Adrenal gland (tissue), 12 donors: Measurements from ENCODE around the gene CAMTA1. TPM values are rescaled to one million over a fixed set of nuclear protein-coding genes. Genes with fewer than 3 reads are reported as not detected.

Experiments
- DNase-seq, 7 donors: peaks; one replicate each; pipeline ENCODE4 v3.0.0-alpha.2; 2019 to 2020
- H3K27ac ChIP-seq, 5 donors: fragments of 200-600 bp; sonication (generic) in 4 of 5; 1 replicate in 3 of 5; 2 replicates in 2 of 5; pipeline versions ENCODE4 v1.5.1 to v1.8.0; 2016 to 2020; ENCODE audit warnings: mild to moderate bottlenecking in 1 of 5
- H3K27me3 ChIP-seq: fragments of 200-600 bp; 2 replicates; pipeline ENCODE4 v1.8.0; 2021
- H3K36me3 ChIP-seq, 2 donors: fragments of 200-600 bp; replicated peaks in 1 of 2; 1 replicate in 1 of 2; 2 replicates in 1 of 2; pipeline versions ENCODE4 v1.5.1 to v1.8.0; 2018 to 2022
- H3K4me1 ChIP-seq, 2 donors: fragments of 200-600 bp; replicated peaks in 1 of 2; 1 replicate in 1 of 2; 2 replicates in 1 of 2; pipeline versions ENCODE4 v1.5.1 to v1.8.0; 2018 to 2021
- H3K4me3 ChIP-seq, 4 donors: fragments of 200-600 bp; sonication (generic) in 3 of 4; one replicate each; pipeline ENCODE4 v1.5.1; 2016 to 2018
- H3K9me3 ChIP-seq, 3 donors: fragments of 200-600 bp; sonication (generic) in 1 of 3; replicated peaks in 1 of 3; 1 replicate in 2 of 3; 2 replicates in 1 of 3; pipeline versions ENCODE4 v1.5.1 to v1.8.0; 2016 to 2021
- POLR2A ChIP-seq, 2 donors: fragments of 450-650 bp; IDR thresholded peaks; one replicate each; pipeline ENCODE4 v1.6.1; 2017; ENCODE audit warnings: antibody characterized with exemption in 2 of 2, mild to moderate bottlenecking in 2 of 2, moderate library complexity in 1 of 2
- WGBS, 4 donors: extraction: QIAGEN DNeasy Blood & Tissue Kit in 2 of 4; methylation state at CpG; one replicate each; pipeline versions ENCODE4 v1.1.5 to v1.1.7; 2013 to 2017; 5-methylcytosine and 5-hydroxymethylcytosine counted together
- intact Hi-C, 2 donors: fragments of 100-400 bp; cut with DNase I; formaldehyde crosslinking; loops; one replicate each; pipeline versions ENCODE4 v1.14.1 to v1.15.0; 2022 to 2023
- polyA plus RNA-seq, 3 donors: library from polyadenylated mRNA; stranded (reverse); fragments of 200-250 nt in 2 of 3; fragments of 350-450 nt in 1 of 3; fragmentation: Illumina TruSeq in 1 of 3; extraction: RNeasy Lipid Tissue Mini Kit (QIAGEN cat#74804) in 1 of 3; gene quantifications; one replicate each; pipeline ENCODE4 v1.2.3, GENCODE V29; 2013 to 2014
- total RNA-seq, 9 donors: library from RNA; depleted of rRNA in 4 of 9; stranded (reverse); fragments of >200 nt in 4 of 9; fragments of 120-200 nt in 1 of 9; fragmentation: NEBNext Ultra II Directional in 1 of 9; extraction: Animal tissue kit (Norgen Biotek cat#: 25700) in 1 of 9; gene quantifications; one replicate each; pipeline versions ENCODE4 v1.1.0 to v1.2.4, GENCODE V29; 2013 to 2023
- TF ChIP-seq, protein P1 (sequence below), 6 experiments: fragments of 450-650 bp in 4 of 6; fragments of 200-600 bp in 2 of 6; sonication (generic) in 1 of 6; IDR thresholded peaks; 1 replicate in 5 of 6; 2 replicates in 1 of 6; pipeline versions ENCODE4 v1.5.1 to v1.8.0; 2016 to 2021; ENCODE audit warnings: antibody characterized with exemption in 6 of 6, mild to moderate bottlenecking in 2 of 6, moderate library complexity in 1 of 6
- donor health status: healthy with polysubstance abuse.
- donor health status: Bipolar disorder and iron deficiency.
- donor health status: DM: yes; HTN: yes; CAD: no.
- donor health status: DM: no; HTN: no; CAD: no.
- donor health status: DM: no; HTN: no; CAD: no.
- donor health status: DM: yes; HTN: yes; CAD: no.

Gene CAMTA1
- total and polyA plus RNA-seq, 12 donors, result 62.9 to 141 (median 96.9) TPM

DNA sequence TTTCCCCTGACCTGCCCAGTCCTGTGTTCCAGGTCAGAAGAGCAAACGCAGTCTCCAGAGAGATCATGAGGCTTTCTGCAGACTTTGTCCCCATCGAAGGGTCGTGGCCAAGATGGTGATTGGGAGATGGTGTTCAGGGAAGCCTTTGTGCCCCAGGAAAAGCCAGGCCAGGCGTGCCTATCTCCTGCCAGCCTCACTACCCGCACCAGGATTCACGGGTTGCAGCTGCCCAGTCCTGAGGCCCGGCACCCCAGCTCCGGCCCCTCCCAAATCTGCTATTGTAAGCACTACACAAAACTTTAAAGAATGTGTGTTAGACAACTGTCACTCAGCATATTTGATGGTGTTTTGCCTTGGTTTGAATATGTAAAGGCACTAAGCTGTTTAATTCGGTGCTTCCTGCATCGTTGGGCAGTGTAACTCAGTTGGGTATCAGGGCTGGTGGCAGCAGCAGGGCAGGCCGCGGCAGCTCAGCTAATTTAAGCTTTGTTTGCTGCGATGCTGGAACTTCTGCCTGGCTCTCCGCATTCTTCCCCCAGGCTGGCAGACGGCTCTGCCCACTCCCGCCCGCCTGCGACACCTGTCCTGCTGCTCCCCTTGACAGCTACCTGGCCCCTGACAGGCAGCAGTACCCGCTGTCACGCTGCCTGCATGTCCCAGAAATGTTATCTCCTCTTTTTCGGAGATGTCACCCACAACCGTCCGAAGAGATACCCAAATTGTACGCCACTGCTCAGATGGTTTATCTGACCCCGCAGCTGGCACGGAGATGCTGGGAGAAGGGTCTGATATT, 776.9 kb downstream of the CAMTA1 start:
- H3K27me3 ChIP-seq, result no peaks in the 10 kb centered on the region
- H3K36me3 ChIP-seq, result no peaks in the 10 kb centered on the region
- H3K27ac ChIP-seq, result no peak overlapping the region
- H3K4me3 ChIP-seq, result no peak overlapping the region
- intact Hi-C loops, result no loop called here
- WGBS, 4 donors, result 87 to 93% (median 91%) methylated on average over 25 to 26 of the region's 26 CpGs
- TF ChIP-seq, protein P1, sequence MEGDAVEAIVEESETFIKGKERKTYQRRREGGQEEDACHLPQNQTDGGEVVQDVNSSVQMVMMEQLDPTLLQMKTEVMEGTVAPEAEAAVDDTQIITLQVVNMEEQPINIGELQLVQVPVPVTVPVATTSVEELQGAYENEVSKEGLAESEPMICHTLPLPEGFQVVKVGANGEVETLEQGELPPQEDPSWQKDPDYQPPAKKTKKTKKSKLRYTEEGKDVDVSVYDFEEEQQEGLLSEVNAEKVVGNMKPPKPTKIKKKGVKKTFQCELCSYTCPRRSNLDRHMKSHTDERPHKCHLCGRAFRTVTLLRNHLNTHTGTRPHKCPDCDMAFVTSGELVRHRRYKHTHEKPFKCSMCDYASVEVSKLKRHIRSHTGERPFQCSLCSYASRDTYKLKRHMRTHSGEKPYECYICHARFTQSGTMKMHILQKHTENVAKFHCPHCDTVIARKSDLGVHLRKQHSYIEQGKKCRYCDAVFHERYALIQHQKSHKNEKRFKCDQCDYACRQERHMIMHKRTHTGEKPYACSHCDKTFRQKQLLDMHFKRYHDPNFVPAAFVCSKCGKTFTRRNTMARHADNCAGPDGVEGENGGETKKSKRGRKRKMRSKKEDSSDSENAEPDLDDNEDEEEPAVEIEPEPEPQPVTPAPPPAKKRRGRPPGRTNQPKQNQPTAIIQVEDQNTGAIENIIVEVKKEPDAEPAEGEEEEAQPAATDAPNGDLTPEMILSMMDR (IDR thresholded peaks at IDR 0.05), result no peak
- no peak for TF ChIP-seq POLR2A (IDR thresholded peaks at IDR 0.05)
- H3K9me3 ChIP-seq, result no peaks in the 10 kb centered on the region
- no peaks in the 10 kb centered on the region for H3K4me1 ChIP-seq
- no peak for DNase-seq

DNA sequence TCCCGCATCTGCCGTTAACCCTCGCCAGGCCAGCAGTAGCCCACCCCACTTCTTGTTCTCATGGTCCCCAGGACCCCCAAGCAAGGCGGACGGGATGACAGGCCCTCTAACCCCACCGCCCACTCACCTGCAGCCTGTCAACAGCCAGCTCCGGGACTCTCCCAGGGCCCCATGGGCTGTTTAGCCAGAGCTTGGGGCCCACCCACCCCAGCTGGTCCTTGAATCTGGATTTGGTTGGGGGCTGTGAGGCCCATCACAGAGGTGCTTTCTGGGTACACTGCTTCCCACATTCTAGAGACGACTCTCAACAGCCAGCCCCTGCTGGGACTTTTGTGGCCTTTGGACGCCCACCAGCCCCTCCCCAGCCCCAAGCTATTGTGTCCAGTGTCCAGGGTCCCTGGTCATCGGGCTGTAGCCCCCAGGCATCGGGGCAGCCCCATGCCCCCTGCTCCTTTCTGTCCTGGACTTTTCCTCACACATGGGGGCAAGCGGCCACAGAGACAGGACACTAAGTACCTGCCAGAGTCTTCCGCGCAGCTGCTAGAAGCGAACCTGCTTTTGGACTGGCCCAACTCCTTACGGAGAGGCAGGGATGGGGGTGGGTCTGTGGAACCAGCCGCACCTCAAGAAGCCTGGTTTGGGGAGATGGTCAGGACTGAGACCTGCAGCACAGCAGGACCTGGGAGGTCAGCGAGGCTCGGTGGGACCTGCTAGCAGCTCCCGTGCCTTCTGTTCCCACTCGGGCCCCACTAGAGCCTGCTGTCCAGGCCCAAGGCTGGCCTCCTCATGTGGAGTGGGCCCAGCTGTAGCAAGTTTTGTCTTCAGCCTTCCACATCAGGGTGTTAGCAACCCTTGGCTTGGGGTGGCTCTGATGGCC, 777.7 kb downstream of the CAMTA1 start:
- Histone ChIP-seq H3K4me1 (no peaks in the 10 kb centered on the region), H3K27ac (no peak overlapping the region), H3K9me3 (no peaks in the 10 kb centered on the region), H3K4me3 (no peak overlapping the region), H3K27me3 (no peaks in the 10 kb centered on the region), H3K36me3 (no peaks in the 10 kb centered on the region)
- WGBS, 4 donors, result 85 to 95% (median 90%) methylated on average over 14 to 21 of the region's 21 CpGs
- DNase-seq, result no peak
- TF ChIP-seq POLR2A (IDR thresholded peaks at IDR 0.05), result no peak
- TF ChIP-seq, protein P1 (IDR thresholded peaks at IDR 0.05), result no peak
- intact Hi-C loops, result no loop called here

DNA sequence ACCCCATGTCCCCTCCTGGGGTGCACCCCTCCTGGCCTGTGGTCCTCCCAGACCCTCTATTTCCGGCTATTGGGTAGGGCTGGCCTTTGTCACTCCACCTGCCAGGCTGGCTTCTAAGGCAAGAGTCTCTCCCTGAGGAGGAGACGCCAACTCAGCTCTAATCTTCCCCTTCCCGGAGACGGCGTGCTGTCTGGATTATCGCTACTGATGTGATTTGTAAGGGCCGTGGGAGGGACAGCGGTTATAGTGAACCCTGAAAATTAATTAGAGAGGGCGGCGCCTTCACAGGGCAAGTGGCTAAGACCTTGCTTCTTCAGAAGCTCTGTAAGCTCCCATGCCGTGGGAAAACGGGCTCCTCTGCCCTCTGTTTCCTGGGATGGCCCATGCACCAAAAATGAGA, 778.9 kb downstream of the CAMTA1 start:
- H3K4me1 ChIP-seq, result no peaks in the 10 kb centered on the region
- no peak overlapping the region for H3K4me3 ChIP-seq
- 70 to 78% (median 76%) methylated on average over 11 to 12 of the region's 12 CpGs for WGBS, 4 donors
- intact Hi-C loops, result no loop called here
- TF ChIP-seq POLR2A (IDR thresholded peaks at IDR 0.05), result no peak
- TF ChIP-seq, protein P1 (IDR thresholded peaks at IDR 0.05), result no peak
- H3K27ac ChIP-seq, result no peak overlapping the region
- H3K9me3 ChIP-seq, result no peaks in the 10 kb centered on the region
- H3K36me3 ChIP-seq, result no peaks in the 10 kb centered on the region
- no peaks in the 10 kb centered on the region for H3K27me3 ChIP-seq
- DNase-seq, result no peak

DNA sequence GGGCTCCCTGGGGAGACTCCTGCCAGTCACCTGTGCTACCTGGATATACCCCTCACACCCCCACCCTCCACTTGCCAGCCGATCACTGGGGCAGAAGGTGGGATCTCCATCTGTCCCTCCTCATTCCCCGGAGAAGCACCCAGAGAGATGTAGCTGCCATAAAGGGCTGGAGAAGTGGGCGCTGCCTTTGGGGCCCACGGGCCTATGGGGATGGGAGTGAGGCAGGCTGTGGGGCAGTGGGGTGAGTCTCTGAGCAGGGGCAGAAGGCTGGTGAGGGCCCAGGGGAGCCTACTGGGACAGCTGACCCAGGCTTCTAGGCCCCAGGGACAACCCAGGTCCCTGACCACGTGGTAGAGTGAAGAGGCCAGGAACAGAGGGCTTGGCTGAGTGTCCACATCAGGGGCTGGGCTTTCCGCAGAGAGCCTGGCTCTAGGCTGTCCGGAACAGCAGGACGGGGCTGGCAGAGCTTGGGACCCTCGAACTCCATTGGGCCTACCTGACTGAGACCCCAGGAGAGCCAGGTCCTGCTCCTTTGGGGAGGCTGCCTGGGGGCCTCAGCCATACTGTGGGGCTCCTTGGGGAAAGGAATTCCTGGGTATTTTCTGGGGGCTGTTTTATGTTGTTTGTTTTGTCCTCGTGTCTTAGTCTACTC, 780.0 kb downstream of the CAMTA1 start:
- 85 to 94% (median 92%) methylated on average over 5 to 10 of the region's 10 CpGs for WGBS, 4 donors
- Histone ChIP-seq H3K4me1 (no peaks in the 10 kb centered on the region), H3K9me3 (no peaks in the 10 kb centered on the region), H3K4me3 (no peak overlapping the region), H3K36me3 (no peaks in the 10 kb centered on the region), H3K27me3 (no peaks in the 10 kb centered on the region), H3K27ac (no peak overlapping the region)
- DNase-seq, result no peak
- intact Hi-C loops, result no loop called here
- TF ChIP-seq POLR2A (IDR thresholded peaks at IDR 0.05), result no peak
- TF ChIP-seq, protein P1 (IDR thresholded peaks at IDR 0.05), result no peak
